ENCODE measurements around the gene PLCE1.

- TF ChIP-seq CTCF (IDR thresholded peaks at IDR 0.05 in 2 of 3, conservative IDR thresholded peaks at IDR 0.05 in 1 of 3; ENCODE audit: control insufficient read depth in 2 of 3, extremely low read depth in 1 of 3, insufficient read depth in 1 of 3, low read depth in 3 of 3, low read length in 3 of 3) (no peak), IRF3 (IDR thresholded peaks at IDR 0.05) (no peak), RBBP5 (conservative IDR thresholded peaks at IDR 0.05) (no peak), ATF3 (IDR thresholded peaks at IDR 0.05; ENCODE audit: borderline replicate concordance, extremely low read depth, low read depth, low read length) (no peak), E2F4 (IDR thresholded peaks at IDR 0.05; ENCODE audit: low read depth, low read length) (no peak), RFX5 (IDR thresholded peaks at IDR 0.05; ENCODE audit: low read depth, low read length) (no peak), POLR2A (IDR thresholded peaks at IDR 0.05; ENCODE audit: low read depth, low read length) (no peak), JUND (IDR thresholded peaks at IDR 0.05; ENCODE audit: low read depth, low read length) (no peak), ETV6 (conservative IDR thresholded peaks at IDR 0.05 in 1 of 2, IDR thresholded peaks at IDR 0.05 in 1 of 2; ENCODE audit: borderline replicate concordance in 1 of 2, low read depth in 1 of 2) (no peak), ZBTB40 (IDR thresholded peaks at IDR 0.05; ENCODE audit: borderline replicate concordance) (no peak), NFYA (IDR thresholded peaks at IDR 0.05; ENCODE audit: borderline replicate concordance, low read depth, low read length) (no peak), POLR2AphosphoS5 (IDR thresholded peaks at IDR 0.05; ENCODE audit: low read length) (no peak), GABPA (IDR thresholded peaks at IDR 0.05; ENCODE audit: low read depth) (no peak)
These were observed 2.0 kb upstream of the PLCE1 start for GRCh38 chr10:93991596-93992284.

Data from GM12878 (cell line).